NT2/D1 (cell line): ENCODE results near the gene TIE1.

ENCODE experiments used
- DNase-seq: peaks from one replicate; pipeline ENCODE4 v3.0.0-alpha.2; 2011; ENCODE audit warnings: low read depth, low spot score
- H3K27me3 ChIP-seq: 2 replicates; pipeline ENCODE4 v1.6.0; 2011; ENCODE audit warnings: mild to moderate bottlenecking; ENCODE audit not compliant: insufficient read length, insufficient read depth
- H3K36me3 ChIP-seq: 2 replicates; pipeline ENCODE4 v1.6.1; 2011; ENCODE audit warnings: mild to moderate bottlenecking, low read length, mixed read lengths; ENCODE audit not compliant: insufficient read depth, insufficient read length
- H3K4me1 ChIP-seq: 2 replicates; pipeline ENCODE4 v1.5.1; 2011; ENCODE audit not compliant: insufficient read depth, insufficient read length
- H3K4me3 ChIP-seq: 2 replicates; pipeline ENCODE4 v1.5.1; 2011; ENCODE audit warnings: low read depth; ENCODE audit not compliant: insufficient read length
- H3K9ac ChIP-seq: 2 replicates; pipeline ENCODE4 v1.6.0; 2011; ENCODE audit warnings: low read depth; ENCODE audit not compliant: insufficient read length
- H3K9me3 ChIP-seq: 2 replicates; pipeline ENCODE4 v1.5.1; 2011; ENCODE audit warnings: mild to moderate bottlenecking, low read length; ENCODE audit not compliant: insufficient read depth
- SUZ12 ChIP-seq: IDR thresholded peaks from 2 replicates; pipeline ENCODE4 v1.6.1; 2011; ENCODE audit not compliant: insufficient read length, insufficient read depth; ENCODE audit errors: extremely low read depth
- YY1 ChIP-seq: IDR thresholded peaks from 2 replicates; pipeline ENCODE4 v1.6.1; 2011; ENCODE audit not compliant: insufficient read length, insufficient read depth
- ZNF274 ChIP-seq: IDR thresholded peaks from 2 replicates; pipeline ENCODE4 v1.6.1; 2011; ENCODE audit warnings: mild to moderate bottlenecking, low read depth, low read length

The TIE1 gene

DNA sequence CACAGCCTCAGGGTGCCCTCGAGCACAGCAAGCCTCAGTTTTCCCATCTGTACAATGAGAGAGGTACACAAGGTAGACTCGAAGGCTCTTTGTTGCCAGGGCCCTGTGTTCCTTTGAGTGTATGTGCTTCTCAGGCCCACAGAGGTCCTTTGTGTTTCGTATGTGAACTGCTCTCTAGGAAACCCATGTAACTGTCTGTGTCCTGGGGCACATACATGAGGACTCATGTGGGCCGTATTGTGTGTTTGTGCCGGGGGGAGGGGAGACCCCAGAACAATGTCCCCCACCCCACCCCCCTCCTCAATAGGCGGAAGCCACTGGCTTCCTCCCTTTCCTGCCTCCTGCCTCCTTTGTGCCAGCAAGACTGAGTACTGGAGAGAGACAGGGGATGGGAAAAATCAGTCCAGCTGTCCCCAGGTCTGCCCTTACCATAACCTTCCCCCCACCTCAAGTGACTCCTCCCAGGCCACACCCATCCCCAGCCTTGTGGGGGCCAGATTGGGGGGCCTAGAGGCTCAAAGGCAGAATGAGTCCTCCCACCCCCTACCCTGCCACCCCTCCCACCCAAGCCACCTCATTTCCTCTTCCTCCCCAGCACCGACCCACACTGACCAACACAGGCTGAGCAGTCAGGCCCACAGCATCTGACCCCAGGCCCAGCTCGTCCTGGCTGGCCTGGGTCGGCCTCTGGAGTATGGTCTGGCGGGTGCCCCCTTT, at the start of gene TIE1:
Gene TIE1 (plus strand): TSS at position 605 of the 717 bp plus-strand sequence. CDS start 90 bp downstream, at position 695.
- Histone ChIP-seq H3K27me3 (no peaks in the 10 kb centered on the region), H3K4me1 (peaks cover 38% of the 10 kb centered on the region), H3K9me3 (no peaks in the 10 kb centered on the region), H3K4me3 (no peak within 1 kb of the TSS), H3K9ac (no peak within 1 kb of the TSS), H3K36me3 (no peaks in the 10 kb centered on the region)
- DNase-seq: no peak
- TF ChIP-seq ZNF274: no peak
- no peak for TF ChIP-seq SUZ12
- no peak for TF ChIP-seq YY1

DNA sequence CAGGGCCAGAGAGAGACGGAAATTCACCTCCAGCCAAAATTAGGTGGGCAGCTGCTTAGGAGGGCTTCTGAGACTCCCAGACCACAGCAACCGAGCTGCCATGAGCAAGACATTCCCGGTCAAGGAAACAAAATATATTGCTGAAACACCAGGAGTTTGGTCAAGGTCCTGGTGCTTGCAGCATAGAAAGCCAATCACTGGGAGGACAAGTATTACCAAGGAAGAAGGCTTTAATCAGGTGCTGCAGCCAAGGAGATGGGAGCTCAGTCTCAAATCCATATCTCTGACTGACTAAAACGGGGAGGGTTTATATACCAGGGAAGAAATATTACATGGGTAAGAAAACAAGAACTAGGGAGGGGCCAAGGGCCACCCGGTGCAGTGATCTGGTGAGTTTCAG, 49.8 kb upstream of the TIE1 start:
- H3K9me3 ChIP-seq: peaks cover 54% of the 10 kb centered on the region
- no peaks in the 10 kb centered on the region for H3K36me3 ChIP-seq
- TF ChIP-seq ZNF274 (no peak), YY1 (no peak), SUZ12 (no peak)
- no peaks in the 10 kb centered on the region for H3K27me3 ChIP-seq
- no peaks in the 10 kb centered on the region for H3K4me1 ChIP-seq
- no peak overlapping the region for H3K4me3 ChIP-seq
- H3K9ac ChIP-seq: no peak overlapping the region
- DNase-seq: no peak

DNA sequence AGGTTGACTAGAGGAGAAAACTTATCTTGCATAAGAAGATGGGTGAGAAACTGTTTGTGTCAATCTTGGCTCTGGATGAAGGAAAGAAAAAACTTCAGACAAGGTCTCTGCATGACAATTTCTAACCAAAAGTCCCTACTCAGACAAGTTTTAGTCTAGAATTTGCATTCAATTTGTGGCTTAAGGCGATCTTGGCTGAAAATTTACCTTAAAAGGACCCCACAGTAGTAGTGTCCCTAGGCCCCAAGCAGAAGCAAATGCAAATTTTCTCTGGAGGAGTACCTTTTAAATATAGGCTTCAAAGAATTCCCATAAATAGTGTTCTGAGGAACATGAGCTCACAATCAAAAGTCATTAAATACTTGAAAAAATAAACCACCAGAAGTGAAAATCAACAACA, 48.6 kb upstream of the TIE1 start:
- no peak overlapping the region for H3K9ac ChIP-seq
- no peak for TF ChIP-seq YY1
- TF ChIP-seq ZNF274: no peak
- no peak for TF ChIP-seq SUZ12
- H3K9me3 ChIP-seq: peaks cover 49% of the 10 kb centered on the region
- no peak overlapping the region for H3K4me3 ChIP-seq
- H3K27me3 ChIP-seq: no peaks in the 10 kb centered on the region
- no peaks in the 10 kb centered on the region for H3K36me3 ChIP-seq
- H3K4me1 ChIP-seq: no peaks in the 10 kb centered on the region
- no peak for DNase-seq

DNA sequence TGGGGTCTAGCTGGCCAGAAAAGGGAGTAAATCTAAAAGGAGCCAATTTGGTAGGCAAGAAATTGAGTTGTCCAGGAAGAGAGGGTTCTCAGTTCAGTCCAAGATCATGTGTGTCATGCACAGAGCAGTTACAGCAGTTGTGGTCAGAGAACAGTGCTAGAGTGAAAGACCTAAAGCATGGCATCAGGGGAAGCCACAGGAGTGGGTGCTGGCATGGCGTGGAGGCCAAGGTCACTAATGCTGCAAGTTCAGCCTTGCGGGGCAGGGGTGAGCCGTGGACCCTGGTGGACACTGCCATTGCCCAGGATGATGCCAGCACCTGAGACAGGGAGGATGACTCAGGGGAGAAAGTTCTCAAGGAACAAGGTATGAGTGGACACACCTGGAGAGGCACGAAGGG, 47.6 kb upstream of the TIE1 start:
- Histone ChIP-seq H3K9ac (no peak overlapping the region), H3K4me1 (no peaks in the 10 kb centered on the region), H3K36me3 (no peaks in the 10 kb centered on the region), H3K9me3 (peaks cover 49% of the 10 kb centered on the region), H3K27me3 (no peaks in the 10 kb centered on the region), H3K4me3 (no peak overlapping the region)
- TF ChIP-seq SUZ12: no peak
- TF ChIP-seq YY1: no peak
- TF ChIP-seq ZNF274: no peak
- DNase-seq: no peak

DNA sequence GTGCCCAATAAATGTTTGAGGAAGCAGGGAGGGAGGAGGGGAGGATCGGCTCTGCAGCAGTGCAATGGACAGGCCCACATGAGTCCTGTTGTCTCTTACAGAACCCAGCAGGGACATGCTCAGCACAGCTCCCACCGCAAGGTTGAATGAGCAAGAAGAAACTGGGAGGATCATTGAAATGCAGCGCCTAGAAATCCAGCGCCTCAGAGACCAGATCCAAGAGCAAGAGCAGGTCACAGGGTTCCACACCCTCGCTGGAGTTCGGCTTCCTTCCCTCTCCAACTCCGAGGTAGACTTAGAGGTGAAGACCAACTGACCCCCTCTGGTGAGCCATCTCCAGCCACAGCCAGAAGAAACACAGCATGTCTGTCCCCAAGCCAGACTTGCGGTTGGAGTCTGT, 46.9 kb upstream of the TIE1 start:
- Histone ChIP-seq H3K36me3 (no peaks in the 10 kb centered on the region), H3K9ac (no peak overlapping the region), H3K4me3 (no peak overlapping the region), H3K9me3 (peaks cover 50% of the 10 kb centered on the region), H3K27me3 (no peaks in the 10 kb centered on the region), H3K4me1 (no peaks in the 10 kb centered on the region)
- TF ChIP-seq ZNF274 (no peak), YY1 (no peak), SUZ12 (no peak)
- DNase-seq: no peak

DNA sequence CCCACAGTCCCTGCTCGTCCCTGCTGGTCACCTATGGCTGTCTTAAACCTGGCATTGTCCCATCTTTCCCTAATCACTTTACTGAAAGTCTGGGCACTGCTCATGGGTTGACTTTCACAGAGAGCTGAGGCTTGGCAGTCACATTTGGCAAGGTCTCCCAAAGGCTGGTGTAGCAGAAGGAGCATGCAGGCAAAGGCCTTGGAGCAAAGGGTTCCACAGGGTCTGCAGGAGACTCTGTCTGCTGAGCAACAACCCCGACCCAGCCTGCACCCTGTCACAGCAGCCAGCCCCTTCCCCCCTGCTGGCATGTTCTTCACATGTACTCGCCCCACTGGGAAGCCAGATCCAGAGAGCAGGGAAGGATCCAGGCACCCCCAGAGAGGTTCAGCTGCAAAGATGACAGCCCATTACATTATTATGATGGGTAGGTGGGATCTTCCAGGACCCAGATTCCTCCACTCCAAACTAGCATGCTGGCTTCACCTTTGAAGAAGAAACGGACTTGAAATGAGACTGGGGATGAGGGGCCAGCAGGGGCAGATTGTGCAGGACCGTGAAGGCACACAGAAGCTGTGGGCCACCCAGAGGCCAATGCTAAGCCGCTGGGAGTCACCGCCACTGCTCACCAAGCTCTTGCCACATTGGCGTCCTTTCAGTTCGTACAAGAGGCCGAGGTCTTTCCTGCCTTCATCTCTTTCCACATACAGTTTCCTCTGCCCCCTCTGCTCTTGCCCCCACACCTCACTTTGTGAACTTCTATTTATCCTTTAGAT, 45.2 kb upstream of the TIE1 start:
- no peaks in the 10 kb centered on the region for H3K27me3 ChIP-seq
- H3K4me3 ChIP-seq: no peak overlapping the region
- TF ChIP-seq YY1: no peak
- TF ChIP-seq SUZ12: no peak
- TF ChIP-seq ZNF274: no peak
- no peak for DNase-seq
- H3K9me3 ChIP-seq: peaks cover 47% of the 10 kb centered on the region
- no peaks in the 10 kb centered on the region for H3K36me3 ChIP-seq
- H3K9ac ChIP-seq: no peak overlapping the region
- no peaks in the 10 kb centered on the region for H3K4me1 ChIP-seq
